Panc1 (cell line): Measurements from ENCODE around the gene TMEM205. TPM values are rescaled to one million over a fixed set of nuclear protein-coding genes. Genes with fewer than 3 reads are reported as not detected.

Experiments
- ATAC-seq: fragments of 200-7000 bp; cut with Tn5 transposase; 2 replicates; pipeline ENCODE4 v1.9.1; 2020; ENCODE audit warnings: mild to moderate bottlenecking, moderate library complexity
- BruUV-seq: library from RNA; stranded (reverse); fragments of 400-500 nt; replicated peaks from 2 replicates; lab custom pipeline; 2021; lab: Mats Ljungman, UMichigan
- CTCF ChIA-PET: fragments of 300-600 bp; sonication (Branson Sonifier 250); formaldehyde crosslinking; loops from one replicate; lab custom pipeline; 2022; ENCODE audit warnings: antibody characterized with exemption; lab: Charles Lee
- POLR2A ChIA-PET: fragments of 300-600 bp; sonication (Branson Sonifier 250); formaldehyde crosslinking; loops from one replicate; lab custom pipeline; 2022; ENCODE audit warnings: antibody characterized with exemption; lab: Charles Lee
- DNase-seq: peaks from one replicate; pipeline ENCODE4 v3.0.0-alpha.2; 2010; ENCODE audit warnings: low read depth, low spot score
- H3K27ac ChIP-seq: 2 replicates; pipeline ENCODE4 v1.5.1; 2011; ENCODE audit warnings: mild to moderate bottlenecking, low read length, inconsistent platforms
- H3K27me3 ChIP-seq: fragments of 200-500 bp; sonication (Bioruptor generic); 2 replicates; pipeline ENCODE4 v1.6.0; 2014; ENCODE audit warnings: low read length, inconsistent platforms; ENCODE audit not compliant: control insufficient read depth, insufficient read depth
- H3K36me3 ChIP-seq: fragments of 200-500 bp; sonication (Bioruptor generic); 2 replicates; pipeline ENCODE4 v1.5.1; 2014; ENCODE audit warnings: inconsistent platforms, mild to moderate bottlenecking, low read length, moderate library complexity; ENCODE audit not compliant: control insufficient read depth, insufficient read depth
- H3K4me1 ChIP-seq: 2 replicates; pipeline ENCODE4 v1.5.1; 2011; ENCODE audit warnings: inconsistent platforms, mild to moderate bottlenecking, low read length, moderate library complexity; ENCODE audit not compliant: control insufficient read depth, insufficient read depth
- H3K4me3 ChIP-seq, 2 experiments: 2 replicates each; pipeline ENCODE4 v1.5.1; 2011 to 2012; ENCODE audit warnings: low read depth in 2 of 2, low read length in 2 of 2, mild to moderate bottlenecking in 2 of 2, inconsistent platforms in 1 of 2, moderate library complexity in 1 of 2
- H3K9me3 ChIP-seq: fragments of 200-500 bp; sonication (Bioruptor generic); 2 replicates; pipeline ENCODE4 v1.5.1; 2014; ENCODE audit warnings: low read depth, mild to moderate bottlenecking, inconsistent platforms, low read length, moderate library complexity; ENCODE audit not compliant: control insufficient read depth, insufficient read depth
- CTCF ChIP-seq: fragments of 450-650 bp; IDR thresholded peaks from 2 replicates; pipeline ENCODE4 v1.5.1; 2017; ENCODE audit warnings: mild to moderate bottlenecking
- POLR2AphosphoS5 ChIP-seq: IDR thresholded peaks from 2 replicates; pipeline ENCODE4 v1.6.1; 2012; ENCODE audit warnings: mild to moderate bottlenecking, low read depth, low read length, moderate library complexity
- REST ChIP-seq, 2 experiments: IDR thresholded peaks; 2 replicates each; pipeline ENCODE4 v1.6.1; 2011 to 2012; ENCODE audit warnings: low read depth in 2 of 2, control low read depth in 1 of 2, low read length in 1 of 2, mild to moderate bottlenecking in 1 of 2, moderate library complexity in 1 of 2; ENCODE audit not compliant: insufficient read depth in 1 of 2
- SIN3A ChIP-seq: IDR thresholded peaks from 2 replicates; pipeline ENCODE4 v1.6.1; 2012; ENCODE audit warnings: low read depth, mild to moderate bottlenecking, low read length, moderate library complexity, borderline replicate concordance; ENCODE audit not compliant: insufficient read depth
- TCF7L2 ChIP-seq: IDR thresholded peaks from 2 replicates; pipeline ENCODE4 v1.6.1; 2011; ENCODE audit warnings: mild to moderate bottlenecking, low read depth, low read length, inconsistent platforms
- in situ Hi-C: cut with HindIII; loops from 2 replicates; pipeline ENCODE4 v1.10.0; 2016; ENCODE audit warnings: low sequenced_read_pairs, low pct_unique_long_range_greater_than_20kb
- intact Hi-C: fragments of 100-400 bp; cut with micrococcal nuclease; formaldehyde crosslinking; loops from one replicate; pipeline ENCODE4 v1.10.0; 2022; ENCODE audit not compliant: unreplicated experiment
- total RNA-seq: library from RNA; stranded (reverse); gene quantifications from one replicate; pipeline ENCODE4 v1.2.1, GENCODE V29; 2021; ENCODE audit not compliant: unreplicated experiment

The TMEM205 gene
- total RNA-seq, 1 experiment from 2014 or later, result 133 TPM

GRCh38 chr19:11373885-11374432 is 27.9 kb upstream of the TMEM205 start:
- POLR2A ChIA-PET, result interaction anchor here (1.4 kb wide), 1 partner anchor 29 kb away, joined by 8 read pairs; no protein-coding TSS in a partner anchor
- TF ChIP-seq SIN3A, result no peak
- no peak for TF ChIP-seq TCF7L2
- no peak for TF ChIP-seq REST (IDR thresholded peaks at IDR 0.05; ENCODE audit: insufficient read depth in 1 of 2, low read depth in 2 of 2, low read length in 1 of 2)
- no peak for TF ChIP-seq CTCF
- no peak for TF ChIP-seq POLR2AphosphoS5
- no peaks in the 10 kb centered on the region for H3K36me3 ChIP-seq
- H3K27ac ChIP-seq, result peak overlapping the region; percentile 88
- no peaks in the 10 kb centered on the region for H3K27me3 ChIP-seq
- peak overlapping the region; percentile 62 to 68 for H3K4me3 ChIP-seq
- in situ Hi-C loops (no loop called here), intact Hi-C loops (no loop called here)
- BruUV-seq, result no TSS peak
- H3K9me3 ChIP-seq, result no peaks in the 10 kb centered on the region
- ATAC-seq (no peak), DNase-seq (no peak)
- peaks cover 28% of the 10 kb centered on the region for H3K4me1 ChIP-seq
- CTCF ChIA-PET, result interaction anchor here (1.8 kb wide), 1 partner anchor 80 kb away, joined by 5 read pairs; no protein-coding TSS in a partner anchor

GRCh38 chr19:11373166-11373884 is 27.3 kb upstream of the TMEM205 start:
- in situ Hi-C loops, result no loop called here
- no peak for TF ChIP-seq CTCF
- no peak for TF ChIP-seq SIN3A
- TF ChIP-seq TCF7L2, result no peak
- TF ChIP-seq REST (IDR thresholded peaks at IDR 0.05; ENCODE audit: insufficient read depth in 1 of 2, low read depth in 2 of 2, low read length in 1 of 2), result no peak
- no peak for TF ChIP-seq POLR2AphosphoS5
- Histone ChIP-seq H3K36me3 (no peaks in the 10 kb centered on the region), H3K4me3 (peak overlapping the region in 1 of 2 experiments; percentile 68; a peak in 2 of 4 replicates), H3K27ac (peak overlapping the region; percentile 88; the same call in 1 of the 2 replicates), H3K4me1 (peaks cover 22% of the 10 kb centered on the region), H3K27me3 (no peaks in the 10 kb centered on the region), H3K9me3 (no peaks in the 10 kb centered on the region)
- ATAC-seq (no peak), DNase-seq (no peak)
- intact Hi-C loops, result no loop called here
- BruUV-seq, result no TSS peak
- POLR2A ChIA-PET, result no interaction called here
- CTCF ChIA-PET, result no interaction called here
